Trophoblast cell (in vitro differentiated cells and primary cell): ENCODE measurements around the gene ARHGAP10.

Source experiments
- DNase-seq, 2 donors: peaks; one replicate each; pipeline ENCODE4 v3.0.0-alpha.2; 2016
- H2AFZ ChIP-seq: 2 replicates; pipeline ENCODE4 v1.6.1; 2013; ENCODE audit warnings: low read length, moderate library complexity, mild to moderate bottlenecking; ENCODE audit not compliant: insufficient read depth, poor library complexity
- H2AK5ac ChIP-seq: 2 replicates; pipeline ENCODE4 v1.6.1; 2013; ENCODE audit warnings: mild to moderate bottlenecking, low read length
- H2BK120ac ChIP-seq: 2 replicates; pipeline ENCODE4 v1.6.1; 2013; ENCODE audit warnings: low read length, mild to moderate bottlenecking, moderate library complexity; ENCODE audit not compliant: insufficient read depth, poor library complexity
- H2BK12ac ChIP-seq: 2 replicates; pipeline ENCODE4 v1.6.1; 2013; ENCODE audit warnings: mild to moderate bottlenecking, low read length, moderate library complexity
- H2BK5ac ChIP-seq: 2 replicates; pipeline ENCODE4 v1.6.1; 2013; ENCODE audit warnings: low read length, low read depth, moderate library complexity, mild to moderate bottlenecking; ENCODE audit not compliant: poor library complexity
- H3K14ac ChIP-seq: 2 replicates; pipeline ENCODE4 v1.6.1; 2013; ENCODE audit warnings: mild to moderate bottlenecking, low read length
- H3K18ac ChIP-seq: 2 replicates; pipeline ENCODE4 v1.6.1; 2013; ENCODE audit warnings: mild to moderate bottlenecking, low read length
- H3K23ac ChIP-seq: 2 replicates; pipeline ENCODE4 v1.6.1; 2013; ENCODE audit warnings: low read length
- H3K27ac ChIP-seq: 2 replicates; pipeline ENCODE4 v1.5.1; 2013; ENCODE audit warnings: low read depth, mild to moderate bottlenecking, inconsistent platforms, low read length, moderate library complexity
- H3K27me3 ChIP-seq: 2 replicates; pipeline ENCODE4 v1.6.1; 2013; ENCODE audit warnings: inconsistent platforms, mild to moderate bottlenecking, low read length, moderate library complexity; ENCODE audit not compliant: insufficient read depth
- H3K36me3 ChIP-seq, 2 experiments: 1 replicate in 1 of 2; 2 replicates in 1 of 2; pipeline ENCODE4 v1.6.1; 2013; ENCODE audit warnings: low read length in 2 of 2, mild to moderate bottlenecking in 2 of 2, moderate library complexity in 1 of 2; ENCODE audit not compliant: insufficient read depth in 2 of 2, control insufficient read depth in 1 of 2
- H3K4ac ChIP-seq: 2 replicates; pipeline ENCODE4 v1.6.1; 2013; ENCODE audit warnings: low read depth, mild to moderate bottlenecking, low read length, moderate library complexity
- H3K4me1 ChIP-seq, 2 experiments: 1 replicate in 1 of 2; 2 replicates in 1 of 2; pipeline ENCODE4 v1.6.1; 2013; ENCODE audit warnings: low read length in 2 of 2, mild to moderate bottlenecking in 2 of 2, moderate library complexity in 1 of 2; ENCODE audit not compliant: insufficient read depth in 2 of 2, control insufficient read depth in 1 of 2
- H3K4me2 ChIP-seq: 2 replicates; pipeline ENCODE4 v1.6.1; 2013; ENCODE audit warnings: inconsistent platforms, mild to moderate bottlenecking, low read length, moderate library complexity
- H3K4me3 ChIP-seq: 2 replicates; pipeline ENCODE4 v1.5.1; 2013; ENCODE audit warnings: mild to moderate bottlenecking, low read depth, low read length, inconsistent platforms
- H3K79me1 ChIP-seq: one replicate; pipeline ENCODE4 v1.6.1; 2013; ENCODE audit warnings: low read length
- H3K79me2 ChIP-seq: 2 replicates; pipeline ENCODE4 v1.6.1; 2013; ENCODE audit warnings: low read length, mild to moderate bottlenecking; ENCODE audit not compliant: control insufficient read depth, insufficient read depth, poor library complexity
- H3K9ac ChIP-seq: 2 replicates; pipeline ENCODE4 v1.6.1; 2013; ENCODE audit warnings: mild to moderate bottlenecking, low read length
- H3K9me3 ChIP-seq: 2 replicates; pipeline ENCODE4 v1.6.1; 2013; ENCODE audit warnings: low read depth, mild to moderate bottlenecking, control low read depth, inconsistent platforms, low read length; ENCODE audit not compliant: insufficient read depth
- H4K12ac ChIP-seq: 2 replicates; pipeline ENCODE4 v1.6.1; 2013; ENCODE audit warnings: low read depth, mild to moderate bottlenecking, low read length, moderate library complexity
- H4K8ac ChIP-seq: 2 replicates; pipeline ENCODE4 v1.6.1; 2013; ENCODE audit warnings: low read depth, mild to moderate bottlenecking, low read length, moderate library complexity
- H4K91ac ChIP-seq: one replicate; pipeline ENCODE4 v1.6.1; 2013; ENCODE audit warnings: low read depth, mild to moderate bottlenecking, low read length, moderate library complexity
- WGBS: extraction: QIAGEN DNeasy Blood & Tissue Kit; methylation state at CpG from one replicate; pipeline ENCODE4 v1.1.7; 2013; ENCODE audit warnings: missing lambda C conversion rate; ENCODE audit not compliant: insufficient read length, insufficient coverage; ENCODE audit errors: extremely low coverage; 5-methylcytosine and 5-hydroxymethylcytosine counted together

ARHGAP10 gene

GRCh38 chr4:147727476-147728028 lies 4.3 kb upstream of the ARHGAP10 start:
- Histone ChIP-seq H3K27me3 (no peaks in the 10 kb centered on the region), H4K8ac (no peak overlapping the region), H2AFZ (no peak overlapping the region), H3K27ac (no peak overlapping the region), H4K91ac (no peak overlapping the region), H3K14ac (no peak overlapping the region), H3K18ac (no peak overlapping the region), H2AK5ac (no peak overlapping the region), H2BK120ac (no peak overlapping the region), H3K79me2 (peaks cover 6% of the 10 kb centered on the region), H3K9ac (no peak overlapping the region), H3K4me3 (no peak overlapping the region), H3K79me1 (peaks cover 15% of the 10 kb centered on the region), H2BK12ac (no peak overlapping the region), H2BK5ac (no peak overlapping the region), H3K4me2 (no peak overlapping the region), H4K12ac (no peak overlapping the region), H3K4me1 (no peaks in the 10 kb centered on the region), H3K36me3 (no peaks in the 10 kb centered on the region), H3K23ac (no peak overlapping the region), H3K4ac (no peak overlapping the region), H3K9me3 (no peaks in the 10 kb centered on the region)
- peak; percentile 1 to 65 for DNase-seq
- no CpG with 5 or more reads among the region's 2 CpGs for WGBS

- no peaks in the 10 kb centered on the region for H3K36me3 ChIP-seq
- H2BK120ac ChIP-seq, result no peak overlapping the region
- WGBS, result no CpG with 5 or more reads among the region's 4 CpGs
- H3K23ac ChIP-seq, result no peak overlapping the region
- H4K91ac ChIP-seq, result no peak overlapping the region
- H3K79me1 ChIP-seq, result peaks cover 19% of the 10 kb centered on the region
- no peak overlapping the region for H2AFZ ChIP-seq
- no peak overlapping the region for H3K4me3 ChIP-seq
- no peak overlapping the region for H3K27ac ChIP-seq
- no peak for DNase-seq
- H3K4me2 ChIP-seq, result no peak overlapping the region
- peaks cover 15% of the 10 kb centered on the region for H3K79me2 ChIP-seq
- H4K12ac ChIP-seq, result no peak overlapping the region
- H2BK5ac ChIP-seq, result no peak overlapping the region
- no peaks in the 10 kb centered on the region for H3K9me3 ChIP-seq
- peaks cover 8 to 12% of the 10 kb centered on the region in 2 experiments for H3K4me1 ChIP-seq
- H2AK5ac ChIP-seq, result no peak overlapping the region
- H3K4ac ChIP-seq, result no peak overlapping the region
- H2BK12ac ChIP-seq, result no peak overlapping the region
- no peak overlapping the region for H3K18ac ChIP-seq
- no peak overlapping the region for H4K8ac ChIP-seq
- no peak overlapping the region for H3K14ac ChIP-seq
- H3K9ac ChIP-seq, result no peak overlapping the region
- no peaks in the 10 kb centered on the region for H3K27me3 ChIP-seq
These were observed 1.6 kb upstream of the ARHGAP10 start for GRCh38 chr4:147730333-147730732.

GRCh38 chr4:147732518-147733235 lies 789 bp downstream of the ARHGAP10 start:
- H2AK5ac ChIP-seq, result peak overlapping the region; percentile 96
- peak overlapping the region; percentile 98 for H2BK12ac ChIP-seq
- H3K79me2 ChIP-seq, result peaks cover 21% of the 10 kb centered on the region
- H3K4me3 ChIP-seq, result peak overlapping the region; percentile 97
- H3K4me2 ChIP-seq, result peak overlapping the region; percentile 79
- no CpG with 5 or more reads among the region's 38 CpGs for WGBS
- H4K91ac ChIP-seq, result peak overlapping the region; percentile 94
- H3K36me3 ChIP-seq, result no peaks in the 10 kb centered on the region
- H3K9ac ChIP-seq, result peak overlapping the region; percentile 96
- peaks cover 8 to 20% of the 10 kb centered on the region in 2 experiments for H3K4me1 ChIP-seq
- peaks cover 21% of the 10 kb centered on the region for H3K79me1 ChIP-seq
- peak overlapping the region; percentile 92 for H4K8ac ChIP-seq
- DNase-seq, result peak; percentile 48 to 76
- H3K27ac ChIP-seq, result peak overlapping the region; percentile 89
- peak overlapping the region; percentile 99 for H2BK120ac ChIP-seq
- peak overlapping the region; percentile 100 for H3K18ac ChIP-seq
- peak overlapping the region; percentile 97 for H2BK5ac ChIP-seq
- H3K14ac ChIP-seq, result peak overlapping the region; percentile 99
- no peaks in the 10 kb centered on the region for H3K9me3 ChIP-seq
- H3K27me3 ChIP-seq, result no peaks in the 10 kb centered on the region
- peak overlapping the region; percentile 73 for H4K12ac ChIP-seq
- H3K23ac ChIP-seq, result no peak overlapping the region
- H3K4ac ChIP-seq, result peak overlapping the region; percentile 99
- H2AFZ ChIP-seq, result peak overlapping the region; percentile 98

GRCh38 chr4:147733716-147734344 lies 1.9 kb downstream of the ARHGAP10 start:
- Histone ChIP-seq H2BK5ac (peak overlapping the region; percentile 53), H3K9ac (no peak overlapping the region), H3K4me2 (peak overlapping the region; percentile 79), H3K79me1 (peaks cover 21% of the 10 kb centered on the region), H3K27ac (peak overlapping the region; percentile 58), H2BK120ac (no peak overlapping the region), H3K23ac (no peak overlapping the region), H3K36me3 (no peaks in the 10 kb centered on the region), H3K4me1 (peaks cover 8 to 20% of the 10 kb centered on the region in 2 experiments), H3K4ac (peak overlapping the region; percentile 29), H3K9me3 (no peaks in the 10 kb centered on the region), H2BK12ac (no peak overlapping the region), H4K12ac (no peak overlapping the region), H4K91ac (no peak overlapping the region), H3K27me3 (no peaks in the 10 kb centered on the region), H3K4me3 (no peak overlapping the region), H3K79me2 (peaks cover 21% of the 10 kb centered on the region), H4K8ac (no peak overlapping the region), H3K18ac (peak overlapping the region; percentile 47), H3K14ac (peak overlapping the region; percentile 66), H2AFZ (no peak overlapping the region), H2AK5ac (no peak overlapping the region)
- WGBS, result no CpG with 5 or more reads among the region's 5 CpGs
- DNase-seq, result peak in 1 of 2 donors; percentile 51
